CD4-positive, alpha-beta T cell treated with Interleukin-1 beta for 1 hour (primary cell): ENCODE measurements around the gene ANGPTL2.
A peak's percentile ranks its signal among the peaks of the same experiment; 100 is the strongest.
"Not testable (repeated sequence)": the region's sequence is repeated elsewhere in the genome, so short reads cannot be mapped to it uniquely, and the experiment has no call there.

Experiments
- DNase-seq, 2 donors: peaks; one replicate each; pipeline ENCODE4 v3.0.0-alpha.2; 2020 to 2022

The ANGPTL2 gene, protein sequence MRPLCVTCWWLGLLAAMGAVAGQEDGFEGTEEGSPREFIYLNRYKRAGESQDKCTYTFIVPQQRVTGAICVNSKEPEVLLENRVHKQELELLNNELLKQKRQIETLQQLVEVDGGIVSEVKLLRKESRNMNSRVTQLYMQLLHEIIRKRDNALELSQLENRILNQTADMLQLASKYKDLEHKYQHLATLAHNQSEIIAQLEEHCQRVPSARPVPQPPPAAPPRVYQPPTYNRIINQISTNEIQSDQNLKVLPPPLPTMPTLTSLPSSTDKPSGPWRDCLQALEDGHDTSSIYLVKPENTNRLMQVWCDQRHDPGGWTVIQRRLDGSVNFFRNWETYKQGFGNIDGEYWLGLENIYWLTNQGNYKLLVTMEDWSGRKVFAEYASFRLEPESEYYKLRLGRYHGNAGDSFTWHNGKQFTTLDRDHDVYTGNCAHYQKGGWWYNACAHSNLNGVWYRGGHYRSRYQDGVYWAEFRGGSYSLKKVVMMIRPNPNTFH

GRCh38 chr9:127122176-127123063 lies at the start of gene ANGPTL2:
Gene ANGPTL2 (minus strand): TSS chr9:127122635. CDS start chr9:127108731, 13,904 bp downstream.
- DNase-seq = peak; percentile 3 to 4

- DNase-seq = not testable (repeated sequence)
Observed at GRCh38 chr9:127171348-127171747, 48.9 kb upstream of the ANGPTL2 start.

DNA sequence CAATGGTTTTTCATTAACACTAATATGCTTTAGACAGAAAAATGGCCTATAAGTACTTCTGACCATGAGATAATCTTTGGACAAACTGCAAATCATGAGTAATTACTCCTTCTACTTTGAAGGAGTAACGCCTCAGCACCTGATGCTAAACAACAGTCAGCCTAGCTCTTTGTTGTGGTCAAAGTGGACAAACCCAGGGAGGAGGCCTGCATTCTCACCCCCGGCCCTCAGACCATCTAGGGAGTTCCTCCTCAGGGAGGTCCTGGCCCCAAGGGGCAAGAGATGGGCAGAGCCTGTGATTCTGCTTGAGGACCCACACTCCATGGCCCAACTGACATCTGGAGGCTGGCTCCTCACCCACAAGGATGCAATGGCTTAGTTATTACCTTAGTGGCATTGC lies 48.2 kb upstream of the ANGPTL2 start:
- no peak for DNase-seq

GRCh38 chr9:127170103-127170502 lies 47.7 kb upstream of the ANGPTL2 start:
- no peak for DNase-seq

GRCh38 chr9:127169575-127169883 lies 47.1 kb upstream of the ANGPTL2 start:
- DNase-seq = no peak

- DNase-seq = no peak
Observed at GRCh38 chr9:127168756-127169574, 46.5 kb upstream of the ANGPTL2 start.

DNA sequence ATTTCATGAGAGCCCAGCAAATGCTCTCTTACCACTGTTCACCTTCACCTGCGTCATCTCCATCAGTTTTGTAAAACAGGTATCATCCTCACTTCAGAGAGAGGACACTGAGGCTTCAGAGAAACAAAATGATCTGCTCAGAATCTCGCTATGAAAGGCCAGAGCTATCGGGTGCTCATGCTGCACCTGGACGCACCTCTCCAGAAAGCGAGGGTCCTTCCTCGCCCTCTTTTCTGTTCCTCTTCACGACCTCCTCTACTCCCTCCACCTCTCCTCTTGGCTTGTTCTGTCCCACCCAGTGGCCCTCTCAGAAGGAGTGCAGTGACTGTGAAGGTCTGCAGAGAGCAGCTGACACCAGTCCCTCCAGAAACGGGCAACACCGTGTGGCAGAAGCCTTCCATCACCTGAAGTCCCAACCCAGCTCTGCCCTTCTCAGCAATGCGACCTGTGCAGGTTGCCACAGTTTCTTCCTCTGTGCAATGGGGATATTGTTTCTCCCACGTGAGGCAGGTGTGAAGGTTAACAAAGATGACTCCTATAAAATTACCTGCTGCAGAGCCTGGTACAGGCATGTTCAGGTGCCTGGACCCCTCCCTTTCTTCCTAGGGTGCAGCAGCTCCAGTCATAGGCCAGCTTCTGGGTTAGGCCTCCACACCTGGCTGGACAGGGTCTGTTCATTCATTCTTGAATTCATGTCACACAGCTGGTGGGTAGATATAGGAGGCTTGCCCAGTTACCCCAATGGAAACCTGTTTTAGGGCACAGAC lies 45.3 kb upstream of the ANGPTL2 start:
- DNase-seq = no peak

DNA sequence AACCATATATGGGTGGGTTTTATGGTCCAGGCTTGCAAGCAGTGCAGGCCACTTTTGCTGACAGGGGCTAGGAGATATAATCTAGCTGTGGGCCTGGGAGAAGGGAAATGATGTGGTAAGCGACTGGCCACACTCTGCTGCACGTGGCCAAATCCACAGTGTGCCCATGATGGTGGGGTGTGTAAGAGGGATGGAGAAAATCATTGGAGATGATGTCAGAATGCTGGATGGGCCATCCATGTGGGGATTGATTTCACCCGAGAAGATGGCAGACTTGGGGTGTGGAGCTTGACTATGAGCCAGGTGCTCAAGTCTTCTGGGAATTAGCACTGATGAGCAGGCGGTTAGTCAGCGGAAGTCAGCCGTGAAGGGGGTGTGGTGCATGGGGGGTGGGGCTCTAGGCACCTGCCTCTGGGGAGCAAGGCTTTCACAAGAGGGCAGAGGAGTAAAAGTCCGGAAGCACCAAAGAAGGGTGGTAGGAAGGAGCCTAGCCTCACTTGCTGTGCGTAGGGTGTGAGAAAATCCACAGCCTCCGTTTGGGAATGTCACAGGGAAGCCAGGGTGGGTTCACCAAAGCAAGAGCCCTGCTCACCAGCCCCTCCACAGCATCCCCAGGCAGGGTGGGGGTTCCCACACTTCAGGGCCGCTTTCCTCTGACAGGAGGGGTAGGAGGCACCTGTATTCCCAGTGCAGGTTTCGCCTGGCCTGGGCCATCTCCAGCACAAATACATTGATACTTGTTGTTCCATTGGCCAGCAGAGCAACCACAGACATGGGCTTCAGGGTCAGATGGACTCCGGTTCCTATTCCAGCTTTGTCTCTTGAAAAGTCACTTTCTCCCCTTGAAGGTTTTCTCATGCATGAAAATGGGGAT lies 44.5 kb upstream of the ANGPTL2 start:
- DNase-seq = peak in 1 of 2 donors; percentile 69

- no peak for DNase-seq
Observed at GRCh38 chr9:127166111-127166510, 43.7 kb upstream of the ANGPTL2 start.

- no peak for DNase-seq
Observed at GRCh38 chr9:127165116-127165515, 42.7 kb upstream of the ANGPTL2 start.

GRCh38 chr9:127163409-127163808 lies 41.0 kb upstream of the ANGPTL2 start:
- DNase-seq = no peak

DNA sequence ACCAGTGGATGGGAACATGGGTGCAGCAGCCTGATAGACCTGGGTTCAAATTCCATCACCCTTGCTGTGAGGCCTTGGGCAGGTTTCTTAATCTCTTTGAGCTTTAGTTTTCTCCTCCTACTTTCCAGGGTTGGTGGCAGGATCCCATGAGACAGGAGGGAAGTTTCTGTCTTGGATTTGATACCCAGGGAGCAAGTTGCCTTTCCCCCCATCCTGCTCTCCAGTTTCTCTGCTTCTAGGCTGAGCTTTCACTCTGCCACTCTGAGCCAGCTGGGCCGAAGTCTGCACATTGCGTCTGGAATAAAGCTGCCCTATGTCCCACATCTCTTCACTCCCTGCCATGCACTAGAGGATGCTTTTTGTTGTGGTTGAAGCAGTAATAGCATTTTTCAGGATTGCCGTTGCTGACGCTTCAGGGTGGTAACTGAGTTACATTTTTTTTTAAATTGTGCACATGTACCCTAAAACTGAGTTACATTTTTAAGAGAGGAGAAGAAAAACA lies 40.5 kb upstream of the ANGPTL2 start:
- no peak for DNase-seq

GRCh38 chr9:127162046-127162863 lies 39.8 kb upstream of the ANGPTL2 start:
- DNase-seq = no peak

GRCh38 chr9:127161081-127161624 lies 38.7 kb upstream of the ANGPTL2 start:
- no peak for DNase-seq

DNA sequence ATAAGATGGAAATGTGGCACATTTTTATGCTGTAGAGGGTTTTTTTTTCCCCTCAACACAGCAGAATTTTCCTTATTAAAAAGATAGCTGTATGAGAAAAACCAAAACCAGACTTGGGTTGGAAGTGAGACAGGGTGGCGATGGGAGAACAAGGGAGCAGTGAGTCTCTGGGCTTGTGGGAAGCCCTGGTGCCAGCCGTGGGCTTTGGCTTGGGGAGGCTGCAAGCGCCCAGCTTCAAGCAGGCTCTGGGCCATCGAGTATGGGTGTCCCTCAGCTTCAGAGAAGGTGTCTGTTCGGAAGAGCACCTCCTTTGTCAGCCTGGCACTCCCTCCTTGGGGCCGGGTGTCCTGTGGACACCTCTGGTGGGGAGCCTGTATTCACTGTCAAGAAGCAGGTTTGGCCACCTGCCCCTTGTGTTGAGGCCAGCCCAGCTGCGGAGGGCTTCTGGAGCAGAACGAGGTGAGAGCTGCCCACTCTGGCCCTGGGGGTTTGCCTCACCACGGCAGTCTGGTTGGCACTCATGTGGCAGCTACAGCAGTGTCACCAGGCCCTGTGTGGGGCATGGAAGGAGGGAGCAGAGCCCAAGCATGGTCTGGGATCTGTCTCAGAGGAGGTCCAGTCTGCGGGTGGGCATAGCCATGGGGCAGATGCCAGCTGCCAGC lies 37.6 kb upstream of the ANGPTL2 start:
- no peak for DNase-seq

DNA sequence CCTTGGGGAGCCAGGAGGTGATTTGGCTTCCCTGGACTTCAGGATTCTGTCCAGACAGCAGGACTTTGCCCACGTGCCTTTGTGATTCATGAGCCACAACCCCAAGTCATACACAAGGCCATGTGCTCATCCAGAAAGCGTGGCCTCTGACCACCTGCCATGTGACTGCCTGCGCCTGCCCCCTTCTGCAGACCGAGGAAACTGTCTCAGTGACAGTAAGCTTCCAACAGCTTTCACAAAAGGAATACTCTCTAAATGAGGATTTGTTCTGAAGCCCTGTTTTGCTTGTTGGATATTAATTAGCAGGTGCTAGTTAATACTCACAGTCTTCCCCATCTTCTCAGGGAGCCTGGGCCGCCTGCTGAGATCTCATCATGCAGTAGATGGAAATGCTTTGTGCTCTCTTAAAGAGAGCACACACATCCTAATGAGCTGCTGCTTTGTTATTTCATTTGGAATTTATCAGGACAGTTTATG lies 36.9 kb upstream of the ANGPTL2 start:
- DNase-seq = no peak

- DNase-seq = no peak
Observed at GRCh38 chr9:127158786-127159324, 36.4 kb upstream of the ANGPTL2 start.

- DNase-seq = no peak
Observed at GRCh38 chr9:127155314-127155960, 33.0 kb upstream of the ANGPTL2 start.
